Ascending aorta (tissue), 2 donors: ENCODE data around the gene DCAF8L2. TPM values are rescaled to one million over a fixed set of nuclear protein-coding genes. Genes with fewer than 3 reads are reported as not detected.

Experiments
- DNase-seq, 2 donors: peaks; one replicate each; pipeline ENCODE4 v3.0.0-alpha.2; 2019; ENCODE audit warnings: low spot score in 2 of 2
- H3K27ac ChIP-seq, 2 donors: fragments of 200-600 bp; sonication (generic); one replicate each; pipeline ENCODE4 v1.5.1; 2016 to 2017; ENCODE audit warnings: mild to moderate bottlenecking in 1 of 2
- H3K27me3 ChIP-seq: fragments of 200-600 bp; sonication (generic); one replicate; pipeline ENCODE4 v1.5.1; 2017
- H3K36me3 ChIP-seq, 2 donors: fragments of 200-600 bp; sonication (generic); one replicate each; pipeline ENCODE4 v1.5.1; 2016
- H3K4me1 ChIP-seq, 2 donors: fragments of 200-600 bp; sonication (generic); one replicate each; pipeline ENCODE4 v1.5.1; 2016 to 2017; ENCODE audit warnings: mild to moderate bottlenecking in 1 of 2
- H3K4me3 ChIP-seq, 2 donors: fragments of 200-600 bp; sonication (generic); one replicate each; pipeline ENCODE4 v1.5.1; 2016 to 2017; ENCODE audit warnings: mild to moderate bottlenecking in 1 of 2
- H3K9me3 ChIP-seq, 2 donors: fragments of 200-600 bp; sonication (generic); one replicate each; pipeline ENCODE4 v1.5.1; 2016
- intact Hi-C: fragments of 100-400 bp; cut with DNase I; formaldehyde crosslinking; loops from one replicate; pipeline ENCODE4 v1.15.1; 2023
- total RNA-seq: library from RNA; depleted of rRNA; stranded (reverse); fragments of >200 nt; gene quantifications from one replicate; pipeline ENCODE4 v1.1.0, GENCODE V29; 2016
- TF ChIP-seq, protein P1 (sequence below), 3 experiments: fragments of 200-600 bp in 2 of 3; fragments of 450-650 bp in 1 of 3; sonication (generic) in 2 of 3; IDR thresholded peaks; one replicate each; pipeline ENCODE4 v1.5.1; 2016 to 2019; ENCODE audit warnings: antibody characterized with exemption in 3 of 3, mild to moderate bottlenecking in 1 of 3, moderate library complexity in 1 of 3

Gene DCAF8L2
- total RNA-seq, 1 donor from 2014 or later: not detected

DNA sequence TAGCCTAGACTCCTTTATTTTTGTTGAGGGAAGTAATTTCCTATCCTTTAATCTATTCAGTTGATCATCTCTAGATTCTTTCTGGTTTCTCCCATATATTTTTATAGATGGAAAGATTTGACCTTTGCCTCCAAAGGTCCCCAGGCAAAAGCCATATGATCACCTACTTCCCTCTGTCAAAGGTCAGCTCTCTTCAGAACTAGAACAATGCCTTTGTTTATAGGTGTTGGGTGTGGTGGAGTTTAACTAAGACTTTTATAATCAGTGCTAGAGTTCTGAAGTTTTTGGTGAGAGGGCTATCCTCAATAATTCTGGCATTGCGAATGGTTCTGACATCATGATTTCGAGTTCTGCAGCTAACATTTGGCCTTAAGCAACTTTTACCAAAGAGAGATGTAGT, 19.0 kb upstream of the DCAF8L2 start:
- no peak for DNase-seq
- Histone ChIP-seq H3K4me3 (no peak overlapping the region), H3K4me1 (no peaks in the 10 kb centered on the region), H3K27me3 (no peaks in the 10 kb centered on the region), H3K27ac (no peak overlapping the region), H3K36me3 (no peaks in the 10 kb centered on the region), H3K9me3 (no peaks in the 10 kb centered on the region)
- TF ChIP-seq, protein P1, sequence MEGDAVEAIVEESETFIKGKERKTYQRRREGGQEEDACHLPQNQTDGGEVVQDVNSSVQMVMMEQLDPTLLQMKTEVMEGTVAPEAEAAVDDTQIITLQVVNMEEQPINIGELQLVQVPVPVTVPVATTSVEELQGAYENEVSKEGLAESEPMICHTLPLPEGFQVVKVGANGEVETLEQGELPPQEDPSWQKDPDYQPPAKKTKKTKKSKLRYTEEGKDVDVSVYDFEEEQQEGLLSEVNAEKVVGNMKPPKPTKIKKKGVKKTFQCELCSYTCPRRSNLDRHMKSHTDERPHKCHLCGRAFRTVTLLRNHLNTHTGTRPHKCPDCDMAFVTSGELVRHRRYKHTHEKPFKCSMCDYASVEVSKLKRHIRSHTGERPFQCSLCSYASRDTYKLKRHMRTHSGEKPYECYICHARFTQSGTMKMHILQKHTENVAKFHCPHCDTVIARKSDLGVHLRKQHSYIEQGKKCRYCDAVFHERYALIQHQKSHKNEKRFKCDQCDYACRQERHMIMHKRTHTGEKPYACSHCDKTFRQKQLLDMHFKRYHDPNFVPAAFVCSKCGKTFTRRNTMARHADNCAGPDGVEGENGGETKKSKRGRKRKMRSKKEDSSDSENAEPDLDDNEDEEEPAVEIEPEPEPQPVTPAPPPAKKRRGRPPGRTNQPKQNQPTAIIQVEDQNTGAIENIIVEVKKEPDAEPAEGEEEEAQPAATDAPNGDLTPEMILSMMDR (IDR thresholded peaks at IDR 0.05): no peak
- intact Hi-C loops: no loop called here

DNA sequence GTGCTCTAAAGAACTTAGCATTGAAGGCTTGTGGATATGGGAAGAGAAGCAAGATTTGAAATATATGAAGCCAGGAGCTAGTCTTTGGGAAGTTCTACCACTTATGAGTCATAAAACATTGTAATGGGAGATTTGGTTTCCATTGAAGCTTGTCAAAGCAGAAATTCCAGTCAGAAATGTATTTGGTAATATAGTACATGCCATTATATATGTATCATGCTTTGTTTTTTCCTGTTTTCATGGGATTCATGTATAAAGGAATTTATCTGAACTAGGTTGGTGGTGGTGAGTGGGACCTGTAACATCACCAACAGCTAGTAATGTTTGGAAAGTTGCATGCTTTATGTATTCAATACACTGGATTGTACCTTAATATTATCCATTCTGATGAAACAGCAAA, 14.6 kb upstream of the DCAF8L2 start:
- intact Hi-C loops: no loop called here
- no peaks in the 10 kb centered on the region for H3K27me3 ChIP-seq
- TF ChIP-seq, protein P1 (IDR thresholded peaks at IDR 0.05): no peak
- H3K4me3 ChIP-seq: no peak overlapping the region
- DNase-seq: no peak
- no peaks in the 10 kb centered on the region for H3K4me1 ChIP-seq
- no peaks in the 10 kb centered on the region for H3K9me3 ChIP-seq
- no peaks in the 10 kb centered on the region for H3K36me3 ChIP-seq
- no peak overlapping the region for H3K27ac ChIP-seq

DNA sequence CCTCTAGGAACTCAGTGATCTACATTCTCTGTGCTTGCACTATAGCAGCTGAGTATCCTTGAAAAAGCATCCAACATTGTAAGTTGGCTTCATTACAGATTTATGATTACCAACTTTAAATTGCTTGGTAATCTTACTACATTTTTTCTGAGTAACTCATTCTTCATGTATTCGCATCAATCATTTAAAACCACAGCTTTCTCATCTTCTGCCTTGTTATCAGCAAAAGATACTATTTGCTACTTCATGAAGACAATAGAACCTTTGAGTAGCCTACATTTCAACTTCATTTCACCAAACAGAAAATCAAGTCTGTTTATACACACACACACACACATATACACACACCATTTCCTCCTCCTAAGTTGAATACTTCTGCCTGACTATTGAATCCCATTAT, 6.2 kb upstream of the DCAF8L2 start:
- Histone ChIP-seq H3K27ac (no peak overlapping the region), H3K36me3 (no peaks in the 10 kb centered on the region), H3K27me3 (no peaks in the 10 kb centered on the region), H3K4me3 (no peak overlapping the region), H3K4me1 (no peaks in the 10 kb centered on the region), H3K9me3 (no peaks in the 10 kb centered on the region)
- TF ChIP-seq, protein P1 (IDR thresholded peaks at IDR 0.05): no peak
- intact Hi-C loops: no loop called here
- DNase-seq: no peak

DNA sequence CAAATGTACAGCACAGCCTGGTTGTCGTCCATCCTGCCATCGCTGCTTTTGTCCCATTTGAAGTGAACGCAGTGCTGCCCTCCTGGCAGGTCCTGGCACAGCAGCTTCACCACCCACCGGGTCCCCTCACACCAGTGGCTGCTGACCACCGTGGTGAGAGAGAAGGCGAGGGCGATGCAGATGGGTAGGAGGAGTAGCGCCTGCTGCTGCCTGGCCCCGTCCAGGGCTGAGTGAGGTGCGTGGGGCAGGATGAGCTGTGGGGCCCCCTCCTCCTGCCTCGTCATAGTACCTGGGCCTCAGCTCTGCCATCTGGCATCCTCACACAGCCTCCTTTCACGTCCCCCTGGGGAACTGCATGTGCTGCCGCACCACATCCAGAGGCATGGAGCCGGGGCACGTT, 1.8 kb downstream of the DCAF8L2 start:
- no peak for DNase-seq
- intact Hi-C loops: no loop called here
- no peaks in the 10 kb centered on the region for H3K36me3 ChIP-seq
- no peak overlapping the region for H3K27ac ChIP-seq
- H3K9me3 ChIP-seq: no peaks in the 10 kb centered on the region
- H3K4me1 ChIP-seq: no peaks in the 10 kb centered on the region
- H3K4me3 ChIP-seq: no peak overlapping the region
- no peaks in the 10 kb centered on the region for H3K27me3 ChIP-seq
- TF ChIP-seq, protein P1 (IDR thresholded peaks at IDR 0.05): no peak

DNA sequence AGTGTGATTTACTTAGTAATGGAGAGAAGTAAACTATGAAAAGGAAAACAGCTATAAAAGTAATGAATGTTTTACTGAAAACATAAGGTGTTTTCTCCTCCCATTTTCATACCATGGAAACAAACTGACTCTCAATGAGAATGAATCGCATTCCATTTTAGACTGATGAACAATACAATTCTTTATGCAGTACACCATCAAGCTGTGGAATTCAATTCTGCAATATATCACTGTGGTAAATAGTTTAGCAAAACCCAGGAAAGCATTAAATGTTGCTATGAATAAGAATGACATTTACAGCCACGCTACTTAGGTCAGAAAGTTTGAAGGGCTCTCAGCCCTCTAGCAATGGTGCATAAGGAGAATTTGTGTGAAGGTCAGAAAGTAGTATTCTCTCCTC, 7.4 kb downstream of the DCAF8L2 start:
- Histone ChIP-seq H3K4me1 (no peaks in the 10 kb centered on the region), H3K36me3 (no peaks in the 10 kb centered on the region), H3K4me3 (no peak overlapping the region), H3K27me3 (no peaks in the 10 kb centered on the region), H3K27ac (no peak overlapping the region), H3K9me3 (no peaks in the 10 kb centered on the region)
- DNase-seq: no peak
- TF ChIP-seq, protein P1 (IDR thresholded peaks at IDR 0.05): no peak
- intact Hi-C loops: no loop called here

DNA sequence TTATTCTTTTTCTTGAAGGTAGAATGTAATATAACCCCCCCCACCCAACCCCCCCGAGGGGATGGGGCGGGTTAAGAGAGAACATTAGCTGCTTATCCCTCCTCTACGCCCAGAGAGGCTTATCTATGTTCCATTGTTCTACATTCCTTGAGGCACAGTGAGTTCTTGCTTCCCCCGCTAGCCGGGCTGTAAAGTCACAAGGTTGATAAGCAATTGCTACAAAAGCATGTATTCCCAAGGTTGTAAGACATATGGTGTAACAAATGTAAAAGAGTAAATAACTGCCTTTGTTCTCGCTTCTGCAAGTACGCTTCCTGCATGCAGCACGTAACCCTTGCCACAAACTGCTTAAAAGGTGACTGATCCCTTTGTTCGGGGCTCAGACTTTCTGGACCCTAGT, 8.2 kb downstream of the DCAF8L2 start:
- intact Hi-C loops: no loop called here
- Histone ChIP-seq H3K27ac (no peak overlapping the region), H3K4me3 (no peak overlapping the region), H3K9me3 (no peaks in the 10 kb centered on the region), H3K27me3 (no peaks in the 10 kb centered on the region), H3K36me3 (no peaks in the 10 kb centered on the region), H3K4me1 (no peaks in the 10 kb centered on the region)
- TF ChIP-seq, protein P1 (IDR thresholded peaks at IDR 0.05): no peak
- DNase-seq: no peak
